CD4-positive, alpha-beta T cell (primary cell): Measurements from ENCODE around the gene COP1. TPM values are rescaled to one million over a fixed set of nuclear protein-coding genes. Genes with fewer than 3 reads are reported as not detected.

Experiments
- ATAC-seq: fragments of 200-7000 bp; cut with Tn5 transposase; one replicate; pipeline ENCODE4 v1.10.0; 2022; ENCODE audit warnings: mild to moderate bottlenecking; ENCODE audit not compliant: poor library complexity
- CTCF ChIA-PET: fragments of 350-600 bp; sonication (Branson Sonifier 250); formaldehyde crosslinking; loops from one replicate; lab custom pipeline; 2021; ENCODE audit warnings: antibody characterized with exemption, inconsistent platforms; lab: Charles Lee
- POLR2A ChIA-PET: fragments of 350-600 bp; sonication (Branson Sonifier 250); formaldehyde crosslinking; loops from one replicate; lab custom pipeline; 2021; ENCODE audit warnings: antibody characterized with exemption, inconsistent platforms; lab: Charles Lee
- DNase-seq, 14 experiments: peaks; one replicate each; pipeline ENCODE4 v3.0.0-alpha.2; 2013 to 2020; ENCODE audit warnings: mixed read lengths in 2 of 14
- H3K27ac ChIP-seq, 2 donors: one replicate each; pipeline versions ENCODE4 v1.5.1 to v1.7.0; 2013; ENCODE audit warnings: low read length in 2 of 2, low read depth in 1 of 2, mild to moderate bottlenecking in 1 of 2
- H3K27me3 ChIP-seq, 2 experiments: 1 replicate in 1 of 2; 2 replicates in 1 of 2; pipeline versions ENCODE4 v1.6.1 to v1.7.0; 2013; ENCODE audit warnings: low read length in 2 of 2, control low read depth in 1 of 2, mild to moderate bottlenecking in 1 of 2, moderate library complexity in 1 of 2; ENCODE audit not compliant: insufficient read depth in 2 of 2, control insufficient read depth in 1 of 2
- H3K36me3 ChIP-seq: one replicate; pipeline ENCODE4 v1.6.1; 2013; ENCODE audit warnings: low read length, control low read depth; ENCODE audit not compliant: insufficient read depth
- H3K4me1 ChIP-seq: one replicate; pipeline ENCODE4 v1.6.1; 2013; ENCODE audit warnings: low read length, control low read depth; ENCODE audit not compliant: insufficient read depth
- H3K4me3 ChIP-seq: one replicate; pipeline ENCODE4 v1.5.1; 2013; ENCODE audit warnings: mild to moderate bottlenecking, low read length, moderate library complexity
- H3K9me3 ChIP-seq, 2 experiments: 1 replicate in 1 of 2; 2 replicates in 1 of 2; pipeline versions ENCODE4 v1.6.1 to v1.7.0; 2013; ENCODE audit warnings: low read length in 2 of 2, mild to moderate bottlenecking in 2 of 2, control low read depth in 1 of 2, moderate library complexity in 1 of 2; ENCODE audit not compliant: control insufficient read depth in 1 of 2, insufficient read depth in 1 of 2
- H3K27ac Mint-ChIP-seq: one replicate; pipeline ENCODE4 v1.8.0; 2020; ENCODE audit warnings: mixed read lengths
- H3K27me3 Mint-ChIP-seq: one replicate; pipeline ENCODE4 v1.8.0; 2021; ENCODE audit warnings: mixed read lengths
- H3K36me3 Mint-ChIP-seq: one replicate; pipeline ENCODE4 v1.8.0; 2021; ENCODE audit warnings: low read depth, mixed read lengths
- H3K4me1 Mint-ChIP-seq: one replicate; pipeline ENCODE4 v1.8.0; 2021; ENCODE audit warnings: low read depth, mixed read lengths
- H3K4me3 Mint-ChIP-seq: one replicate; pipeline ENCODE4 v1.8.0; 2020; ENCODE audit warnings: mild to moderate bottlenecking, mixed read lengths
- H3K9me3 Mint-ChIP-seq: one replicate; pipeline ENCODE4 v1.8.0; 2020; ENCODE audit warnings: mixed read lengths
- intact Hi-C, 2 experiments: fragments of 100-400 bp; cut with DNase I in 1 of 2; cut with micrococcal nuclease in 1 of 2; formaldehyde crosslinking; loops; one replicate each; pipeline versions ENCODE4 v1.15.1 to v1.9.0; 2023 to 2025; cut with DNase I, micrococcal nuclease
- total RNA-seq, 174 experiments: library from RNA in 2 of 174; stranded (reverse) in 2 of 174; gene quantifications; one replicate each; pipeline ENCODE4 v1.2.3 and lab custom pipeline; 2021 to 2026
- TF ChIP-seq, protein P1 (sequence below): fragments of 200-600 bp; IDR thresholded peaks from one replicate; pipeline ENCODE4 v1.8.0; 2022; ENCODE audit warnings: antibody characterized with exemption, mild to moderate bottlenecking

COP1 gene
- total RNA-seq, 2 experiments from 2014 or later: 38.6 to 42.2 TPM

DNA sequence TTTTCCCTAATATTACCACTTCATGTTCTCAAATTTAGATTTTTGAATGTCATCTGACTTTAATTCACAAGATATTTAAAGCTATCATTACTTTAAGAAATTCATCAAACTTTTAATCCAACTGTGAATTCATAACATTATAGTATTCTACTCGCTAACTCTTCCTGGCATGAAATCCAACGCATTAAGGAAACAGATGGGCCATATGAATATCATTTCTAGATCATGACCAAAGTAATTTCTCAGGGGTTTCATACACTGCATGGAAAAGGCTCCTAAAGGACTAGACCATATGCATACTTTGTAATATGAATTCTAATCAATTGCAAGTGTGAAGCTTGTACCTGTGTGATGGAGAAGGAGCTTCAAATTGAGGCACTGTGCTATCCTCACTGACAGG, 72.4 kb downstream of the COP1 start:
- Mint-ChIP-seq H3K36me3 (peaks cover 68% of the 10 kb centered on the region), H3K9me3 (no peaks in the 10 kb centered on the region), H3K4me3 (no peak overlapping the region), H3K27ac (no peak overlapping the region), H3K27me3 (no peaks in the 10 kb centered on the region), H3K4me1 (peaks cover 36% of the 10 kb centered on the region)
- no peaks in the 10 kb centered on the region for H3K4me1 ChIP-seq
- peaks cover 17% of the 10 kb centered on the region for H3K36me3 ChIP-seq
- ATAC-seq (no peak), DNase-seq (no peak)
- H3K9me3 ChIP-seq: no peaks in the 10 kb centered on the region
- intact Hi-C loops: no loop called here
- H3K27ac ChIP-seq: no peak overlapping the region
- H3K4me3 ChIP-seq: no peak overlapping the region
- CTCF ChIA-PET: no interaction called here
- POLR2A ChIA-PET: no interaction called here
- TF ChIP-seq, protein P1, sequence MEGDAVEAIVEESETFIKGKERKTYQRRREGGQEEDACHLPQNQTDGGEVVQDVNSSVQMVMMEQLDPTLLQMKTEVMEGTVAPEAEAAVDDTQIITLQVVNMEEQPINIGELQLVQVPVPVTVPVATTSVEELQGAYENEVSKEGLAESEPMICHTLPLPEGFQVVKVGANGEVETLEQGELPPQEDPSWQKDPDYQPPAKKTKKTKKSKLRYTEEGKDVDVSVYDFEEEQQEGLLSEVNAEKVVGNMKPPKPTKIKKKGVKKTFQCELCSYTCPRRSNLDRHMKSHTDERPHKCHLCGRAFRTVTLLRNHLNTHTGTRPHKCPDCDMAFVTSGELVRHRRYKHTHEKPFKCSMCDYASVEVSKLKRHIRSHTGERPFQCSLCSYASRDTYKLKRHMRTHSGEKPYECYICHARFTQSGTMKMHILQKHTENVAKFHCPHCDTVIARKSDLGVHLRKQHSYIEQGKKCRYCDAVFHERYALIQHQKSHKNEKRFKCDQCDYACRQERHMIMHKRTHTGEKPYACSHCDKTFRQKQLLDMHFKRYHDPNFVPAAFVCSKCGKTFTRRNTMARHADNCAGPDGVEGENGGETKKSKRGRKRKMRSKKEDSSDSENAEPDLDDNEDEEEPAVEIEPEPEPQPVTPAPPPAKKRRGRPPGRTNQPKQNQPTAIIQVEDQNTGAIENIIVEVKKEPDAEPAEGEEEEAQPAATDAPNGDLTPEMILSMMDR: no peak
- no peaks in the 10 kb centered on the region for H3K27me3 ChIP-seq

DNA sequence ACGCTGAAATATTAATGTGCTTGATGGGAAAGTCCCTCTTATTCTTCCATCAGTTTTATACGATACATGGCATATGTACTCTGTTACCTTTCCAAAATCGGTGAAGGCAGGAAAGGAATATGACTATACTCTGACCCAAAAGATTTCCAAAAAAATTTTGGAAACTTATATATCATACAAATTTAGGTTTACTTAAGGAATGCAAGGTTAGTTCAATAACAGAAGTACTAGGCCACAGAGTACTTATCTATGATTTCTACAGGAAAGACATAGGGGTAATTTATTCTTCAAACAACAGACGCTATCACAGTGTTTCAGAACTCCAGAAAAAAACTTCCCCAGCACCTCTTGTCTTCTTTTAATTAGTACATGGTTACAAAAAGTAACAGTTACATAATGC, 84.8 kb downstream of the COP1 start:
- Histone ChIP-seq H3K4me3 (no peak overlapping the region), H3K36me3 (peaks cover 13% of the 10 kb centered on the region), H3K9me3 (peaks cover 9 to 20% of the 10 kb centered on the region in 2 experiments), H3K4me1 (no peaks in the 10 kb centered on the region), H3K27me3 (no peaks in the 10 kb centered on the region), H3K27ac (no peak overlapping the region)
- Mint-ChIP-seq H3K36me3 (peaks cover 93% of the 10 kb centered on the region), H3K27ac (no peak overlapping the region), H3K27me3 (no peaks in the 10 kb centered on the region), H3K9me3 (peaks cover 18% of the 10 kb centered on the region), H3K4me3 (no peak overlapping the region), H3K4me1 (no peaks in the 10 kb centered on the region)
- CTCF ChIA-PET: no interaction called here
- TF ChIP-seq, protein P1: no peak
- DNase-seq (no peak), ATAC-seq (no peak)
- intact Hi-C loops: no loop called here
- POLR2A ChIA-PET: no interaction called here

- DNase-seq: peak in 3 of 14 experiments; percentile 4 to 11 (median 9)
- H3K27me3 Mint-ChIP-seq: no peaks in the 10 kb centered on the region
- H3K36me3 ChIP-seq: peaks cover 12% of the 10 kb centered on the region
- H3K9me3 Mint-ChIP-seq: peaks cover 9% of the 10 kb centered on the region
- CTCF ChIA-PET: no interaction called here
- H3K4me3 ChIP-seq: no peak overlapping the region
- no peaks in the 10 kb centered on the region for H3K4me1 Mint-ChIP-seq
- H3K9me3 ChIP-seq: peaks cover 5 to 19% of the 10 kb centered on the region in 2 experiments
- TF ChIP-seq, protein P1: peak; percentile 11
- no peak for ATAC-seq
- H3K4me1 ChIP-seq: no peaks in the 10 kb centered on the region
- no peak overlapping the region for H3K4me3 Mint-ChIP-seq
- H3K27ac ChIP-seq: no peak overlapping the region
- peaks cover 93% of the 10 kb centered on the region for H3K36me3 Mint-ChIP-seq
- intact Hi-C loops: no loop called here
- no peaks in the 10 kb centered on the region for H3K27me3 ChIP-seq
- no peak overlapping the region for H3K27ac Mint-ChIP-seq
- POLR2A ChIA-PET: no interaction called here
Observed at GRCh38 chr1:176119549-176119948, 87.5 kb downstream of the COP1 start.
